Cardiac muscle cell (in vitro differentiated cells and primary cell): ENCODE results near the gene KANSL1. TPM values are rescaled to one million over a fixed set of nuclear protein-coding genes. Genes with fewer than 3 reads are reported as not detected.

ENCODE experiments used
- DNase-seq, 2 donors: peaks; one replicate each; pipeline versions ENCODE4 v3.0.0 to v3.0.0-alpha.2; 2010 to 2017; ENCODE audit warnings: low read depth in 1 of 2, low spot score in 1 of 2
- H3K27ac ChIP-seq: fragments of 200-600 bp; sonication (generic); 2 replicates; pipeline ENCODE4 v1.5.1; 2016
- H3K27me3 ChIP-seq: fragments of 200-600 bp; sonication (generic); 2 replicates; pipeline ENCODE4 v1.6.0; 2016; ENCODE audit warnings: control low read depth
- H3K36me3 ChIP-seq: fragments of 200-600 bp; sonication (generic); 2 replicates; pipeline ENCODE4 v1.5.1; 2016; ENCODE audit warnings: control low read depth
- H3K4me1 ChIP-seq: fragments of 200-600 bp; sonication (generic); 2 replicates; pipeline ENCODE4 v1.8.1; 2017; ENCODE audit warnings: low read depth, mild to moderate bottlenecking, mixed run types
- H3K4me3 ChIP-seq: fragments of 200-600 bp; sonication (generic); 2 replicates; pipeline ENCODE4 v1.5.1; 2016; ENCODE audit warnings: mild to moderate bottlenecking
- H3K9me3 ChIP-seq: fragments of 200-600 bp; sonication (generic); 2 replicates; pipeline ENCODE4 v1.5.1; 2017; ENCODE audit warnings: low read depth, mild to moderate bottlenecking, control low read depth
- CTCF ChIP-seq: IDR thresholded peaks from 2 replicates; pipeline ENCODE4 v1.5.1; 2012; ENCODE audit warnings: low read depth, mild to moderate bottlenecking, low read length
- polyA plus RNA-seq: library from polyadenylated mRNA; unstranded; fragments of >200 nt; fragmentation: Nextera tagmentation; extraction: Ambion mirVana; gene quantifications from 2 replicates; pipeline ENCODE4 v1.2.1, GENCODE V29; 2016
- total RNA-seq: library from RNA; depleted of rRNA; stranded (reverse); fragments of >200 nt; gene quantifications from 2 replicates; pipeline ENCODE4 v1.2.3, GENCODE V29; 2016

Gene KANSL1
- total and polyA plus RNA-seq, 2 experiments from 2014 or later: 52.6 to 109 TPM

GRCh38 chr17:46042925-46043324 lies 150.3 kb downstream of the KANSL1 start:
- Histone ChIP-seq H3K9me3 (no peaks in the 10 kb centered on the region), H3K27me3 (no peaks in the 10 kb centered on the region), H3K27ac (no peak overlapping the region), H3K36me3 (peaks cover 58% of the 10 kb centered on the region), H3K4me1 (no peaks in the 10 kb centered on the region), H3K4me3 (no peak overlapping the region)
- no peak for DNase-seq
- TF ChIP-seq CTCF: no peak

- H3K36me3 ChIP-seq: peaks cover 60% of the 10 kb centered on the region
- DNase-seq: no peak
- no peak overlapping the region for H3K4me3 ChIP-seq
Measured at GRCh38 chr17:46042246-46042645, 151.0 kb downstream of the KANSL1 start.

GRCh38 chr17:46039592-46040186 lies 153.5 kb downstream of the KANSL1 start:
- TF ChIP-seq CTCF: no peak
- H3K27me3 ChIP-seq: no peaks in the 10 kb centered on the region

More at GRCh38 chr17:46042246-46042645, 151.0 kb downstream of the KANSL1 start:
- no peak overlapping the region for H3K27ac ChIP-seq
- H3K27me3 ChIP-seq: no peaks in the 10 kb centered on the region
- H3K9me3 ChIP-seq: no peaks in the 10 kb centered on the region
- no peaks in the 10 kb centered on the region for H3K4me1 ChIP-seq
- TF ChIP-seq CTCF: no peak

GRCh38 chr17:46038937-46039336 lies 154.3 kb downstream of the KANSL1 start:
- Histone ChIP-seq H3K27me3 (no peaks in the 10 kb centered on the region), H3K4me3 (no peak overlapping the region), H3K9me3 (no peaks in the 10 kb centered on the region), H3K36me3 (peaks cover 85% of the 10 kb centered on the region), H3K4me1 (no peaks in the 10 kb centered on the region), H3K27ac (no peak overlapping the region)
- no peak for TF ChIP-seq CTCF
- no peak for DNase-seq

More at GRCh38 chr17:46039592-46040186, 153.5 kb downstream of the KANSL1 start:
- peaks cover 78% of the 10 kb centered on the region for H3K36me3 ChIP-seq
- H3K27ac ChIP-seq: no peak overlapping the region
- H3K4me3 ChIP-seq: no peak overlapping the region
- DNase-seq: no peak
- H3K9me3 ChIP-seq: no peaks in the 10 kb centered on the region
- H3K4me1 ChIP-seq: no peaks in the 10 kb centered on the region

- DNase-seq: no peak
- no peak overlapping the region for H3K4me3 ChIP-seq
- H3K27ac ChIP-seq: no peak overlapping the region
- no peaks in the 10 kb centered on the region for H3K4me1 ChIP-seq
- no peaks in the 10 kb centered on the region for H3K9me3 ChIP-seq
- no peaks in the 10 kb centered on the region for H3K27me3 ChIP-seq
- peaks cover 91% of the 10 kb centered on the region for H3K36me3 ChIP-seq
- TF ChIP-seq CTCF: no peak
Measured at GRCh38 chr17:46038414-46038813, 154.8 kb downstream of the KANSL1 start.
